ENCODE measurements around the gene STPG4. TPM values are rescaled to one million over a fixed set of nuclear protein-coding genes. Genes with fewer than 3 reads are reported as not detected.

STPG4 gene
- total RNA-seq, 4 donors from 2014 or later, result not detected

DNA sequence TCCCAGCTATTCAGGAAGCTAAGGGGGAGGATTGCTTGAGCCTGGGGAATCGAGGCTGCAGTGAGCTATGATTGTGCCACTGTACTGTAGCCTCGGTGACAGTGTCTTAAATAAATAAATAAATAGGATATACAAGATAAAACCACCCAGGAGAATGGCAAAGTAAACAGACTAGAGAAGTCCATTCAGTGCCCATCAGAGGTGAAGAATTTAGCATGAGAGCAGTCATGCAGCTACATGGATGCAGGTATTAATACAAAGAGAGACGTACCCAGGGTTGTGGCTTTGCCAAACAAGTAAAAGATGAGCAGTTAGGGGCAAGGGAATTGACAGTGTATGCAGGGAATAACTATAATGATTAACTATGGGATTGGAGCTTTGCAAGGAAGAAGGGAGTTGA is 8.1 kb downstream of the STPG4 start:
- Histone ChIP-seq H3K4me3 (no peak overlapping the region), H3K9me3 (no peaks in the 10 kb centered on the region), H3K4me1 (no peaks in the 10 kb centered on the region), H3K36me3 (peaks cover 0 to 42% (median 0%) of the 10 kb centered on the region in 3 donors), H3K27me3 (no peaks in the 10 kb centered on the region), H3K27ac (no peak overlapping the region)
- 87 to 91% methylated on average over 3 of the region's 3 CpGs for WGBS, 2 donors
- DNase-seq, result no peak
- intact Hi-C loops (cut with DNase I), result no loop called here
- TF ChIP-seq, protein P1, sequence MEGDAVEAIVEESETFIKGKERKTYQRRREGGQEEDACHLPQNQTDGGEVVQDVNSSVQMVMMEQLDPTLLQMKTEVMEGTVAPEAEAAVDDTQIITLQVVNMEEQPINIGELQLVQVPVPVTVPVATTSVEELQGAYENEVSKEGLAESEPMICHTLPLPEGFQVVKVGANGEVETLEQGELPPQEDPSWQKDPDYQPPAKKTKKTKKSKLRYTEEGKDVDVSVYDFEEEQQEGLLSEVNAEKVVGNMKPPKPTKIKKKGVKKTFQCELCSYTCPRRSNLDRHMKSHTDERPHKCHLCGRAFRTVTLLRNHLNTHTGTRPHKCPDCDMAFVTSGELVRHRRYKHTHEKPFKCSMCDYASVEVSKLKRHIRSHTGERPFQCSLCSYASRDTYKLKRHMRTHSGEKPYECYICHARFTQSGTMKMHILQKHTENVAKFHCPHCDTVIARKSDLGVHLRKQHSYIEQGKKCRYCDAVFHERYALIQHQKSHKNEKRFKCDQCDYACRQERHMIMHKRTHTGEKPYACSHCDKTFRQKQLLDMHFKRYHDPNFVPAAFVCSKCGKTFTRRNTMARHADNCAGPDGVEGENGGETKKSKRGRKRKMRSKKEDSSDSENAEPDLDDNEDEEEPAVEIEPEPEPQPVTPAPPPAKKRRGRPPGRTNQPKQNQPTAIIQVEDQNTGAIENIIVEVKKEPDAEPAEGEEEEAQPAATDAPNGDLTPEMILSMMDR (IDR thresholded peaks at IDR 0.05), result no peak
- no peak for TF ChIP-seq POLR2A (IDR thresholded peaks at IDR 0.05)

DNA sequence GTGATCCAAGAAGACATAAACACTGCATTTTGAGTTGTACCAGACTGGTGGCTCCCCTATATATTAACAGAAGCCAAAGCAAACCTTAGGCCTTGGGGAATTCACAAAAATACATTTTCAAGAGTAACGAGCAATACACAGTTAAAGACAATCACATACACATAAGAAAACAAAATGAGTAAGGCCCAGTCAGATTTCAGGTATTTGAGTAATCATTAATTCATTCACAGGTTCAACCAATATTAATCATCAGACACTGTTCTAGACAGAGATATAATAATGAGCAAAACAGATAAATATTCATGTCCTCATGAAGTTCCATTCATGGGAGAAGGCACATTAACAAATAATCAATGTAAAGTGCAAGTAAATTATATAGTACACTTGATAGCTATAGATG is 9.6 kb downstream of the STPG4 start:
- Histone ChIP-seq H3K9me3 (no peaks in the 10 kb centered on the region), H3K36me3 (peaks cover 0 to 39% (median 0%) of the 10 kb centered on the region in 3 donors), H3K27me3 (no peaks in the 10 kb centered on the region), H3K27ac (no peak overlapping the region), H3K4me1 (no peaks in the 10 kb centered on the region), H3K4me3 (no peak overlapping the region)
- DNase-seq, result no peak
- TF ChIP-seq, protein P1 (IDR thresholded peaks at IDR 0.05), result no peak
- TF ChIP-seq POLR2A (IDR thresholded peaks at IDR 0.05), result no peak
- intact Hi-C loops (cut with DNase I), result no loop called here
- WGBS, 2 donors, result 75 to 79% methylated on average over 1 of the region's 1 CpG

DNA sequence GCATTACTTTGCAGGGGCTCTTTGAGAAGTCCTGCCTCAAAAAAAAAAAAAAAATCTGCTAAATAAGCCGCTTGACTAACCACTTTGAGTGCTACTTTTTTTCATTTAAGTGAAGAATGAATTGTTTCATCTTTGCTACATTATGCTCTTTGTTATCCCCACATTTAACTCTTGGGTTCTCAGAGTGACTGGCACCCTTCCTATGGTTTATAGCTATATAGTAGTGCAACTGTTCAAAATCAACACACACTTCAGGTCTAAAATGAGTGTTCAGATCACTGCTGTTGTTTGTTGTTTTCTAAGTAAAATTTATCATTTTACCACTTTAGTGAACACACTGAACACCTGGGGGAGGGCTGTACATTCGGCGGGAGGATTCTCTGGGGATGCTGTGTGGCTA is 13.6 kb downstream of the STPG4 start:
- WGBS, 2 donors, result 89 to 90% methylated on average over 3 of the region's 3 CpGs
- Histone ChIP-seq H3K27me3 (no peaks in the 10 kb centered on the region), H3K9me3 (no peaks in the 10 kb centered on the region), H3K4me3 (no peak overlapping the region), H3K27ac (no peak overlapping the region), H3K4me1 (no peaks in the 10 kb centered on the region), H3K36me3 (peaks cover 0 to 6% (median 0%) of the 10 kb centered on the region in 3 donors)
- no peak for DNase-seq
- intact Hi-C loops (cut with DNase I), result no loop called here
- TF ChIP-seq POLR2A (IDR thresholded peaks at IDR 0.05), result no peak
- TF ChIP-seq, protein P1 (IDR thresholded peaks at IDR 0.05), result no peak

DNA sequence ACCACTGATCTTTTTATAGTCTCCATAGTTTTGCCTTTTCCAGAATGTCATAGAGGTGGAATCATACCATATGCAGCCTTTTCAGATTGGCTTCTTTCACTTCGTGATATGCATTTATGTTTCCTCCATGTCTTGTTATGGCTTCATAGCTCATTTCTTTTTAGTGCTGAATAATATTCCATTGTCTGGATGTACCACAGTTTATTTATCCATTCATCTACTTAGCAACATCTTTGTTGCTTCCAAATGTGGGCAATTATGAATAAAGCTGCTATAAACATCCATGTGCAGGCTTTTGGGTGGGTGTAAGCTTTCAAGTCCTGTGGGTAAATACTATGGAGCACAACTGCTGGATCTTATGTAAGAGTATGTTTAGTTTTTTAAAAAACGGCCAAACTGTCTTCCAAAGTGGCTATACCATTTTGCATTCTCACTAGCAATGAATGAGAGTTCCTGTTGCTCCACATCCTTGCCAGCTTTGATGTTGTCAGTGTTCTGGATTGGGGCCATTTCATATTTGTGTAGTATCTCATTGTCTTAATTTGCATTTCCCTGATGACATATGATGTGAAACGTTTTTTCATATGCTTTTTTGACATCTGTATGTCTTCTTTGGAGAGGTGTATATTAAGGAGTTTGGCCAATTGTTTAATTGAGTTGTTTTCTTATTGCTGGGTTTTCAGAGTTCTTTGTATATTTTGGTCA is 20.6 kb downstream of the STPG4 start:
- H3K36me3 ChIP-seq, result no peaks in the 10 kb centered on the region
- intact Hi-C loops (cut with DNase I), result no loop called here
- 61 to 72% methylated on average over 3 of the region's 3 CpGs for WGBS, 2 donors

DNA sequence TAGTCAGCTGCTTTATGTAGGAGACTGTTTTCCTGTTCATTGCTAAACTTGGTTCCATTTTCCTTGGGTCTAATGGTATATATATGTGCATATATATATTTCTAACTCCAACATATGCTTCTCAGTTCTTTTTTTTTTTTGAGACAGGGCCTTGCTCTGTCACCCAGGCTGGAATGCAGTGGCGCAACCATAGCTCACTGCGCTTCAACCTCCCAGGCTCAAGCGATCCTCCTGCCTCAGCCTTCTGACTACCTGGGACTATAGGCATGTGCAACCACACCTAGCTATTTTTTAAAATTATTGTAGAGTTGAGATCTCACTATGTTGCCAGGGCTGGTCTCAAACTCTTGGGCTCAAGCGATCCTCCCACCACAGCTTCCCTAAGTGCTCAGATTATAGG is 22.1 kb downstream of the STPG4 start:
- Histone ChIP-seq H3K4me1 (no peaks in the 10 kb centered on the region), H3K27ac (no peak overlapping the region), H3K9me3 (peaks cover 0 to 3% (median 0%) of the 10 kb centered on the region in 3 donors), H3K27me3 (no peaks in the 10 kb centered on the region), H3K4me3 (no peak overlapping the region), H3K36me3 (no peaks in the 10 kb centered on the region)
- TF ChIP-seq POLR2A (IDR thresholded peaks at IDR 0.05), result no peak
- TF ChIP-seq, protein P1 (IDR thresholded peaks at IDR 0.05), result no peak
- intact Hi-C loops (cut with DNase I), result no loop called here
- 95 to 97% methylated on average over 4 of the region's 4 CpGs for WGBS, 2 donors
- no peak for DNase-seq

More for the DNA sequence above, 20.6 kb downstream of the STPG4 start:
- TF ChIP-seq, protein P1 (IDR thresholded peaks at IDR 0.05), result no peak
- no peak for TF ChIP-seq POLR2A (IDR thresholded peaks at IDR 0.05)
- Histone ChIP-seq H3K27ac (no peak overlapping the region), H3K4me3 (no peak overlapping the region), H3K27me3 (no peaks in the 10 kb centered on the region), H3K9me3 (peaks cover 0 to 3% (median 0%) of the 10 kb centered on the region in 3 donors), H3K4me1 (no peaks in the 10 kb centered on the region)
- no peak for DNase-seq
